H1 (cell line): ENCODE data around the gene ZFPL1. TPM values are rescaled to one million over a fixed set of nuclear protein-coding genes. Genes with fewer than 3 reads are reported as not detected.
A peak's percentile ranks its signal among the peaks of the same experiment; 100 is the strongest.

Experiments used
- CTCF ChIA-PET: fragments of 300-600 bp; sonication (Branson Sonifier 250); formaldehyde crosslinking; loops from one replicate; lab custom pipeline; 2021; ENCODE audit not compliant: partially characterized antibody; lab: Charles Lee
- POLR2A ChIA-PET: fragments of 300-600 bp; sonication (Branson Sonifier 250); formaldehyde crosslinking; loops from one replicate; lab custom pipeline; 2021; ENCODE audit warnings: inconsistent platforms; ENCODE audit not compliant: partially characterized antibody; lab: Charles Lee
- DNase-seq, 2 experiments: peaks; one replicate each; pipeline versions ENCODE4 v3.0.0 to v3.0.0-alpha.2; 2010 to 2022; ENCODE audit warnings: low spot score in 2 of 2, low read depth in 1 of 2, mixed read lengths in 1 of 2
- FAIRE-seq: peaks from 2 replicates; lab custom pipeline; 2011; peaks lifted over from hg19 to GRCh38; lab: Jason Lieb, UNC
- H2AFZ ChIP-seq: 2 replicates; pipeline ENCODE4 v1.8.1; 2012; ENCODE audit warnings: low read length, inconsistent platforms
- H2AK5ac ChIP-seq: 2 replicates; pipeline ENCODE4 v1.6.1; 2013; ENCODE audit warnings: low read depth, low read length
- H2BK120ac ChIP-seq: replicated peaks from 2 replicates; pipeline ENCODE3; 2013; ENCODE audit warnings: low read depth, low read length, inconsistent platforms
- H2BK12ac ChIP-seq: 2 replicates; pipeline ENCODE4 v1.6.1; 2013; ENCODE audit warnings: low read depth, low read length
- H2BK15ac ChIP-seq: 2 replicates; pipeline ENCODE4 v1.6.1; 2013; ENCODE audit warnings: low read length
- H2BK20ac ChIP-seq: 2 replicates; pipeline ENCODE4 v1.6.1; 2013; ENCODE audit warnings: low read length
- H2BK5ac ChIP-seq: 2 replicates; pipeline ENCODE4 v1.6.1; 2013; ENCODE audit warnings: low read depth, low read length
- H3K14ac ChIP-seq: 2 replicates; pipeline ENCODE4 v1.6.1; 2013; ENCODE audit warnings: inconsistent platforms; ENCODE audit not compliant: insufficient read length
- H3K18ac ChIP-seq: 2 replicates; pipeline ENCODE4 v1.6.1; 2013; ENCODE audit warnings: low read length; ENCODE audit errors: extremely low read depth
- H3K23ac ChIP-seq: 2 replicates; pipeline ENCODE4 v1.6.1; 2013; ENCODE audit warnings: inconsistent platforms; ENCODE audit not compliant: insufficient read length
- H3K23me2 ChIP-seq: 2 replicates; pipeline ENCODE4 v1.6.1; 2013; ENCODE audit warnings: low read depth, low read length
- H3K27ac ChIP-seq: 2 replicates; pipeline ENCODE4 v1.6.1; 2011; ENCODE audit warnings: low read depth, low read length, inconsistent platforms
- H3K27me3 ChIP-seq, 4 experiments: replicated peaks in 1 of 4; 1 replicate in 1 of 4; 2 replicates in 3 of 4; pipeline versions ENCODE4 v1.6.1 to v1.8.1; 2011 to 2013; ENCODE audit warnings: low read length in 3 of 4, mild to moderate bottlenecking in 3 of 4, inconsistent platforms in 2 of 4, mixed read lengths in 2 of 4, moderate library complexity in 1 of 4; ENCODE audit not compliant: control insufficient read depth in 3 of 4, insufficient read depth in 3 of 4; ENCODE audit errors: extremely low read depth in 1 of 4
- H3K36me3 ChIP-seq, 4 experiments: 2 replicates each; pipeline versions ENCODE4 v1.6.1 to v1.8.1; 2011 to 2013; ENCODE audit warnings: mild to moderate bottlenecking in 4 of 4, low read length in 3 of 4, moderate library complexity in 2 of 4, control low read depth in 1 of 4, inconsistent platforms in 1 of 4; ENCODE audit not compliant: insufficient read depth in 4 of 4, control insufficient read depth in 2 of 4
- H3K4ac ChIP-seq: replicated peaks from 2 replicates; pipeline ENCODE3; 2013; ENCODE audit warnings: low read length, low read depth, mixed read lengths, inconsistent platforms; ENCODE audit not compliant: insufficient read length
- H3K4me1 ChIP-seq, 4 experiments: replicated peaks in 1 of 4; 1 replicate in 1 of 4; 2 replicates in 3 of 4; pipeline versions ENCODE4 v1.6.1 to v1.8.1; 2011 to 2013; ENCODE audit warnings: low read length in 3 of 4, inconsistent platforms in 2 of 4, mixed read lengths in 1 of 4; ENCODE audit not compliant: insufficient read depth in 4 of 4, control insufficient read depth in 3 of 4
- H3K4me2 ChIP-seq, 2 experiments: 2 replicates each; pipeline versions ENCODE4 v1.6.1 to v1.8.1; 2011 to 2013; ENCODE audit warnings: low read depth in 2 of 2, low read length in 2 of 2, control low read depth in 1 of 2, inconsistent platforms in 1 of 2, mild to moderate bottlenecking in 1 of 2; ENCODE audit not compliant: insufficient read depth in 1 of 2
- H3K4me3 ChIP-seq, 4 experiments: fragments of 200-600, 300-600 bp in 1 of 4; sonication (generic), shearing (Covaris generic), sonication (Bioruptor Twin) in 1 of 4; 2 replicates each; pipeline versions ENCODE4 v1.5.1 to v1.8.1; 2011 to 2016; ENCODE audit warnings: low read length in 4 of 4, low read depth in 3 of 4, control low read depth in 2 of 4, inconsistent platforms in 2 of 4, mild to moderate bottlenecking in 2 of 4, mixed read lengths in 1 of 4, moderate library complexity in 1 of 4; ENCODE audit not compliant: insufficient read depth in 2 of 4; ENCODE audit errors: extremely low read depth in 1 of 4
- H3K56ac ChIP-seq: replicated peaks from 2 replicates; pipeline ENCODE3; 2013; ENCODE audit warnings: low read depth, mild to moderate bottlenecking, mixed read lengths, low read length, inconsistent platforms; ENCODE audit not compliant: insufficient read length
- H3K79me1 ChIP-seq: 2 replicates; pipeline ENCODE4 v1.6.1; 2013; ENCODE audit warnings: low read depth, low read length, control low read depth
- H3K79me2 ChIP-seq, 2 experiments: 2 replicates each; pipeline versions ENCODE4 v1.6.1 to v1.8.1; 2012 to 2013; ENCODE audit warnings: low read length in 2 of 2, mild to moderate bottlenecking in 2 of 2, inconsistent platforms in 1 of 2; ENCODE audit not compliant: insufficient read depth in 2 of 2, control insufficient read depth in 1 of 2
- H3K9ac ChIP-seq, 4 experiments: replicated peaks in 1 of 4; 1 replicate in 1 of 4; 2 replicates in 3 of 4; pipeline versions ENCODE4 v1.6.1 to v1.8.1; 2011 to 2013; ENCODE audit warnings: low read depth in 3 of 4, low read length in 3 of 4, control low read depth in 2 of 4, mild to moderate bottlenecking in 2 of 4, moderate library complexity in 2 of 4, inconsistent platforms in 1 of 4; ENCODE audit errors: extremely low read depth in 1 of 4
- H3K9me3 ChIP-seq, 2 experiments: 2 replicates each; pipeline versions ENCODE4 v1.6.1 to v1.8.1; 2012 to 2013; ENCODE audit warnings: mild to moderate bottlenecking in 2 of 2, moderate library complexity in 2 of 2, control low read depth in 1 of 2, inconsistent platforms in 1 of 2, low read depth in 1 of 2, low read length in 1 of 2, mixed read lengths in 1 of 2; ENCODE audit not compliant: insufficient read depth in 2 of 2
- H4K20me1 ChIP-seq, 2 experiments: replicated peaks in 1 of 2; 2 replicates each; pipeline versions ENCODE3 to v1.8.1; 2011 to 2013; ENCODE audit warnings: inconsistent platforms in 2 of 2, low read length in 2 of 2, mild to moderate bottlenecking in 1 of 2; ENCODE audit not compliant: insufficient read depth in 2 of 2, control insufficient read depth in 1 of 2
- H4K5ac ChIP-seq: 2 replicates; pipeline ENCODE4 v1.6.1; 2013; ENCODE audit warnings: low read length, low read depth, mixed read lengths, inconsistent platforms; ENCODE audit not compliant: insufficient read length
- H4K8ac ChIP-seq: 2 replicates; pipeline ENCODE4 v1.8.0; 2013; ENCODE audit warnings: mild to moderate bottlenecking, moderate library complexity, low read length, inconsistent platforms; ENCODE audit not compliant: insufficient read depth; ENCODE audit errors: extremely low read depth
- H4K91ac ChIP-seq: replicated peaks from 2 replicates; pipeline ENCODE3; 2013; ENCODE audit warnings: low read length, mixed read lengths, inconsistent platforms; ENCODE audit not compliant: insufficient read length
- E2F6 ChIP-seq: IDR thresholded peaks from 2 replicates; pipeline ENCODE4 v1.6.1; 2012; ENCODE audit warnings: inconsistent platforms
- SIN3A ChIP-seq, 2 experiments: IDR thresholded peaks in 1 of 2; conservative IDR thresholded peaks in 1 of 2; 2 replicates each; pipeline ENCODE4 v1.6.1; 2011 to 2012; ENCODE audit warnings: low read length in 2 of 2, improper control_type of control experiment in 1 of 2, low read depth in 1 of 2, mild to moderate bottlenecking in 1 of 2
- WGBS, 2 experiments: shearing (Covaris generic) in 1 of 2; methylation state at CpG; one replicate each; pipeline versions ENCODE4 v1.1.6 to v1.1.7; 2013 to 2015; ENCODE audit warnings: low lambda C conversion rate in 2 of 2, mixed read lengths in 2 of 2, inconsistent platforms in 1 of 2, low coverage in 1 of 2, missing lambda C conversion rate in 1 of 2; ENCODE audit not compliant: insufficient replicate concordance in 2 of 2, insufficient coverage in 1 of 2, insufficient read length in 1 of 2; ENCODE audit errors: extremely low coverage in 1 of 2, missing lambda C conversion rate in 1 of 2; 5-methylcytosine and 5-hydroxymethylcytosine counted together
- polyA plus RNA-seq, 7 experiments: library from polyadenylated mRNA; depleted of rRNA in 3 of 7; stranded (reverse) in 5 of 7; unstranded in 2 of 7; fragments of >200 nt in 5 of 7; fragments of 200-250 nt in 2 of 7; gene quantifications; 1 replicate in 5 of 7; 2 replicates in 1 of 7; 4 replicates in 1 of 7; pipeline versions ENCODE4 v1.2.1 to v1.2.3, GENCODE V29; 2011 to 2013; ENCODE audit warnings: missing spikeins in 2 of 7, mixed read lengths in 2 of 7
- total RNA-seq: library from RNA; stranded (reverse); fragmentation: NEBNext Ultra II Directional; extraction: Animal tissue kit (Norgen Biotek cat#: 25700); gene quantifications from 2 replicates; pipeline ENCODE4 v1.2.1, GENCODE V29; 2021

ZFPL1 gene
- total and polyA plus RNA-seq, 2 of the 8 experiments (the other 6 are each of a cell fraction or from before 2014, with no cell fraction given): 21.5 to 76.8 TPM

GRCh38 chr11:65113361-65113756 is 29.3 kb downstream of the ZFPL1 start:
- Histone ChIP-seq H3K9me3 (no peaks in the 10 kb centered on the region), H2BK12ac (no peak overlapping the region), H3K23me2 (peaks cover 17% of the 10 kb centered on the region; the same call in 1 of the 2 replicates), H2AK5ac (no peak overlapping the region), H3K36me3 (peaks cover 0 to 6% (median 2%) of the 10 kb centered on the region in 4 experiments; a peak in 2 of 8 replicates), H3K4me1 (peaks cover 2 to 26% (median 19%) of the 10 kb centered on the region in 4 experiments), H4K5ac (no peak overlapping the region), H4K91ac (no peak overlapping the region), H2BK5ac (no peak overlapping the region), H2AFZ (no peak overlapping the region), H4K20me1 (peaks cover 0 to 18% of the 10 kb centered on the region in 2 experiments), H3K9ac (peak overlapping the region in 2 of 4 experiments; percentile 4 to 9; a peak in 1 of 7 replicates), H3K4ac (no peak overlapping the region), H2BK15ac (no peak overlapping the region), H3K4me2 (peak overlapping the region; percentile 71 to 95), H3K27ac (no peak overlapping the region), H3K4me3 (peak overlapping the region; percentile 76 to 90 (median 85); a peak in 5 of 8 replicates), H2BK20ac (no peak overlapping the region), H3K23ac (no peak overlapping the region), H3K14ac (no peak overlapping the region), H3K18ac (no peak overlapping the region), H3K27me3 (no peaks in the 10 kb centered on the region), H2BK120ac (no peak overlapping the region), H4K8ac (peak overlapping the region; percentile 47), H3K56ac (peak overlapping the region; percentile 19), H3K79me2 (peaks cover 0 to 6% of the 10 kb centered on the region in 2 experiments; a peak in 1 of 4 replicates), H3K79me1 (peaks cover 8% of the 10 kb centered on the region)
- ChIA-PET POLR2A (interaction anchor here (0.9 to 17.4 kb wide), 19 partner anchors 8 to 369 kb away, joined by 3 to 305 read pairs (median 5); partner anchors contain the start of genes ARL2, BATF2, CAPN1 and FAU), CTCF (interaction anchor here (0.5 to 7.9 kb wide), 14 partner anchors 8 to 366 kb away, joined by 3 to 85 read pairs (median 6); partner anchors contain the start of genes CAPN1, FAU and MRPL49)
- no peak for FAIRE-seq
- TF ChIP-seq E2F6 (no peak), SIN3A (conservative IDR thresholded peaks at IDR 0.05 in 1 of 2, IDR thresholded peaks at IDR 0.05 in 1 of 2; ENCODE audit: low read depth in 1 of 2, low read length in 2 of 2) (peak in 1 of 2 experiments; percentile 7; a peak in 1 of 4 replicates)
- DNase-seq: no peak
- WGBS, 2 experiments: 72% methylated on average over 14 of the region's 14 CpGs; no CpG with 5 or more reads in 1 of the 2 experiments
